Natural killer cell (primary cell): ENCODE data around the gene RNF224. TPM values are rescaled to one million over a fixed set of nuclear protein-coding genes. Genes with fewer than 3 reads are reported as not detected.
A peak's percentile ranks its signal among the peaks of the same experiment; 100 is the strongest.

Experiments
- ATAC-seq, 3 donors: fragments of 150-1000 bp in 2 of 3; fragments of 200-7000 bp in 1 of 3; cut with Tn5 transposase; 1 replicate in 1 of 3; 2 replicates in 2 of 3; pipeline ENCODE4 v1.10.0; 2021; ENCODE audit warnings: mild to moderate bottlenecking in 2 of 3, moderate library complexity in 2 of 3
- DNase-seq, 2 donors: peaks; one replicate each; pipeline versions ENCODE4 v3.0.0 to v3.0.0-alpha.2; 2013 to 2021; ENCODE audit warnings: mixed read lengths in 1 of 2
- H3K27ac ChIP-seq: one replicate; pipeline ENCODE4 v1.5.1; 2013; ENCODE audit warnings: mild to moderate bottlenecking, low read length
- H3K27me3 ChIP-seq: one replicate; pipeline ENCODE4 v1.6.1; 2013; ENCODE audit warnings: low read length; ENCODE audit not compliant: control insufficient read depth, insufficient read depth
- H3K36me3 ChIP-seq: one replicate; pipeline ENCODE4 v1.6.1; 2013; ENCODE audit warnings: low read length; ENCODE audit not compliant: control insufficient read depth, insufficient read depth
- H3K4me1 ChIP-seq: one replicate; pipeline ENCODE4 v1.6.1; 2013; ENCODE audit warnings: low read length; ENCODE audit not compliant: control insufficient read depth, insufficient read depth
- H3K4me3 ChIP-seq: one replicate; pipeline ENCODE4 v1.5.1; 2013; ENCODE audit warnings: low read length
- H3K9me3 ChIP-seq: one replicate; pipeline ENCODE4 v1.6.1; 2013; ENCODE audit warnings: low read length; ENCODE audit not compliant: control insufficient read depth, insufficient read depth
- H3K27ac Mint-ChIP-seq, 2 donors: one replicate each; pipeline ENCODE4 v1.8.0; 2022; ENCODE audit warnings: mild to moderate bottlenecking in 2 of 2, mixed read lengths in 2 of 2, moderate library complexity in 1 of 2
- H3K27me3 Mint-ChIP-seq, 2 donors: one replicate each; pipeline ENCODE4 v1.8.0; 2022; ENCODE audit warnings: low read depth in 2 of 2, mixed read lengths in 2 of 2
- H3K36me3 Mint-ChIP-seq: one replicate; pipeline ENCODE4 v1.8.0; 2022; ENCODE audit warnings: mixed read lengths
- H3K4me1 Mint-ChIP-seq, 2 donors: one replicate each; pipeline ENCODE4 v1.8.0; 2022; ENCODE audit warnings: mixed read lengths in 2 of 2
- H3K4me3 Mint-ChIP-seq: one replicate; pipeline ENCODE4 v1.8.0; 2022; ENCODE audit warnings: mild to moderate bottlenecking, moderate library complexity, mixed read lengths
- H3K9me3 Mint-ChIP-seq, 2 donors: one replicate each; pipeline ENCODE4 v1.8.0; 2022; ENCODE audit warnings: mixed read lengths in 2 of 2
- CTCF ChIP-seq: fragments of 200-600 bp; IDR thresholded peaks from one replicate; pipeline ENCODE4 v1.8.0; 2022; ENCODE audit warnings: antibody characterized with exemption
- WGBS: methylation state at CpG from one replicate; pipeline ENCODE4 v1.1.7; 2013; ENCODE audit warnings: missing lambda C conversion rate; ENCODE audit not compliant: insufficient coverage; 5-methylcytosine and 5-hydroxymethylcytosine counted together
- intact Hi-C: fragments of 100-400 bp; cut with micrococcal nuclease; formaldehyde crosslinking; loops from one replicate; pipeline ENCODE4 v1.14.2; 2022
- total RNA-seq, 4 donors: library from RNA; stranded (reverse); fragments of 120-200 nt in 1 of 4; gene quantifications; one replicate each; pipeline versions ENCODE4 v1.2.3 to v1.2.4, GENCODE V29; 2013 to 2022

The RNF224 gene
- total RNA-seq, 3 donors from 2014 or later (not counting 1 experiment from before 2014, with no cell fraction given) = not detected

- H3K4me3 Mint-ChIP-seq = no peak overlapping the region
- Histone ChIP-seq H3K4me3 (no peak overlapping the region), H3K27me3 (no peaks in the 10 kb centered on the region), H3K27ac (no peak overlapping the region), H3K36me3 (peaks cover 36% of the 10 kb centered on the region), H3K9me3 (no peaks in the 10 kb centered on the region), H3K4me1 (peaks cover 26% of the 10 kb centered on the region)
- WGBS = 91% methylated on average over 17 of the region's 17 CpGs
- no peak overlapping the region for H3K27ac Mint-ChIP-seq
- DNase-seq = no peak
- no peaks in the 10 kb centered on the region for H3K27me3 Mint-ChIP-seq
- H3K36me3 Mint-ChIP-seq = no peaks in the 10 kb centered on the region
- peaks cover 4 to 15% of the 10 kb centered on the region in 2 donors for H3K4me1 Mint-ChIP-seq
- TF ChIP-seq CTCF = no peak
- H3K9me3 Mint-ChIP-seq = no peaks in the 10 kb centered on the region
- ATAC-seq = peak in 1 of 3 donors; percentile 18
- intact Hi-C loops = no loop called here
These were observed 42.0 kb downstream of the RNF224 start for GRCh38 chr9:137269231-137269772.

- H3K4me1 ChIP-seq = peaks cover 33% of the 10 kb centered on the region
- intact Hi-C loops = no loop called here
These were observed 43.8 kb downstream of the RNF224 start for GRCh38 chr9:137270929-137271695.

DNA sequence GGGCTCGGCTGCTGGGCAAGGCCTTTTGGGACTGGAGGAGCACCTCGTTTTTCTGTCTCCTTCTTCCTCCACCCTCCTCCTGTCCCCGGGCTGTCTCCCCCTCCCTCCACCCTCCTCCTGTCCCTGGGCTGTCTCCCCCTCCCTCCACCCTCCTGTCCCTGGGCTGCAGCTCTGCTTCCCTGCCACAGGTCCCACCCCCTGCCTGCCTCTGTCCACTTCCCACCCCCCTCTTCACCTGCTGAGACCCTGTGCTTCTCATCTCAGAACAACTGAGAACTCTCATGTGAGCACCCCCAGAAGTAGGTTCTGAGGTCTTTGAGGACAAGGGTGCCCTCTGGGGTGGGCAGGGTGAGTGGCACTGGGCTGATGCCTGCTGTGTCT lies 44.4 kb downstream of the RNF224 start:
- H3K27ac ChIP-seq = no peak overlapping the region
- no peak for TF ChIP-seq CTCF
- Mint-ChIP-seq H3K4me3 (no peak overlapping the region), H3K9me3 (no peaks in the 10 kb centered on the region), H3K27ac (no peak overlapping the region), H3K4me1 (peaks cover 11 to 33% of the 10 kb centered on the region in 2 donors), H3K36me3 (no peaks in the 10 kb centered on the region), H3K27me3 (no peaks in the 10 kb centered on the region)
- ATAC-seq = no peak
- peaks cover 25% of the 10 kb centered on the region for H3K36me3 ChIP-seq
- no peaks in the 10 kb centered on the region for H3K27me3 ChIP-seq
- intact Hi-C loops = no loop called here
- H3K4me3 ChIP-seq = no peak overlapping the region
- H3K9me3 ChIP-seq = no peaks in the 10 kb centered on the region
- WGBS = 14% methylated on average over 3 of the region's 3 CpGs
- DNase-seq = no peak
- H3K4me1 ChIP-seq = peaks cover 39% of the 10 kb centered on the region

More at GRCh38 chr9:137270929-137271695, 43.8 kb downstream of the RNF224 start:
- no peak overlapping the region for H3K27ac Mint-ChIP-seq
- DNase-seq = peak in 1 of 2 donors; percentile 62
- ATAC-seq = peak in 2 of 3 donors; percentile 49 to 67
- Histone ChIP-seq H3K4me3 (no peak overlapping the region), H3K27me3 (no peaks in the 10 kb centered on the region), H3K27ac (no peak overlapping the region), H3K36me3 (peaks cover 28% of the 10 kb centered on the region), H3K9me3 (no peaks in the 10 kb centered on the region)
- H3K27me3 Mint-ChIP-seq = no peaks in the 10 kb centered on the region
- H3K36me3 Mint-ChIP-seq = no peaks in the 10 kb centered on the region
- 50% methylated on average over 32 of the region's 32 CpGs for WGBS
- no peak for TF ChIP-seq CTCF
- H3K9me3 Mint-ChIP-seq = no peaks in the 10 kb centered on the region
- no peak overlapping the region for H3K4me3 Mint-ChIP-seq
- peaks cover 11 to 29% of the 10 kb centered on the region in 2 donors for H3K4me1 Mint-ChIP-seq
